Caki2 (cell line): ENCODE data around the gene SOX6. TPM values are rescaled to one million over a fixed set of nuclear protein-coding genes. Genes with fewer than 3 reads are reported as not detected.

Experiments used
- DNase-seq: peaks from one replicate; pipeline ENCODE4 v3.0.0-alpha.2; 2015; ENCODE audit warnings: low read depth
- in situ Hi-C: cut with HindIII; loops from 2 replicates; pipeline ENCODE4 v1.10.0; 2016; ENCODE audit warnings: low sequenced_read_pairs, low pct_unique_long_range_greater_than_20kb, mixed read lengths
- total RNA-seq: library from RNA; depleted of rRNA; stranded (reverse); fragments of >200 nt; shearing (Covaris generic); gene quantifications from 2 replicates; pipeline ENCODE4 v1.2.3, GENCODE V29; 2014; ENCODE audit warnings: low replicate concordance

SOX6 gene
- total RNA-seq, 1 experiment from 2014 or later = 0.78 TPM

DNA sequence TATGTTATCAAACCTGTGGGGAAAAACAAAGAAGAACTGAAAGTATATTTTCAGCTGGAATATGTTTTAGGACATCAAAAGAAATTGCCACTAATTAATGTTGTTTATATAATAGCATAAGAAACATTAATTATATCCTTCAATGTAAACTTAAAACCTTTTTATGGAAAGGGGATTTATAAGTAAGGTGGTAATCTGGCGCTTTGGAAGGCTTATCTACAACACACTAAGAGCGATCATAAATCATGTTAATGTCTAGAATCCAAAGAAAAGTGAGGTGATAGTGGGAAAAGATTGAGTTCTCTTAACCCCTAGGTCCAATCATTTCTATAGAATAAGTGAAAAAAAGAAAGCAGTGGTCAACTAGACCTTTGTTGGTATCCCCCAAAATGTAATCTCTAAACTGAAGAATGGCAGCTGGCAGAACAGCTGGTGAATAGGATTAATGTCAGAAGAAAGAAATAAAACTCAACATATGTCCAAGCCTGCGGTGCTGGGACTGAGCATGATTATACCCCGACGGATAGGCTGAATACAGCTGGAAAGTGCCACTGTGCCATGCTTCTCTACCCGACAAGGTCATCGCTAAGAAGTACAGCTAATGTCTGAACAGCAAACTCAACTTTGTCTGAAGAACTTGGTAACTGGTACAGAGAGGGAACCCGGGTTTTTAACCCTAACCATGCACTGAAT is 64.0 kb downstream of the SOX6 start:
- no peak for DNase-seq
- in situ Hi-C loops = no loop called here

DNA sequence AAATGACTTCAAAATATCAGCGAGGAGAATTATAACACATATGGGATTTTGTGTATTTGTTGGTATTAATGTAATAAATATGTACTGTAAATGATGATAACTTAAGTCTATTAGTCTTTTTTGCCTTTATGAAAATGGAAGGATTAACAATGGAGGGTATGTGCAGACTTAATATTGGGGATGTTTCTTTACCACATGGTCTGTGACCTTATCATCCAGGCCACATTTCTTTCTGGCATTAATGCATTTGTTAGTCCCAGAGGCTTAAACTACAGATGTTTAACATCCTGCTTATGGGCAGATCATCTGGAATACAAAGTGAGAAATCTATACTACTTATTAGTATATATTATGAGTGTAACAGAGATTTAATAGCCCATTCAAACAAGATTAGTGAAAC is 64.6 kb downstream of the SOX6 start:
- in situ Hi-C loops = no loop called here
- DNase-seq = no peak

DNA sequence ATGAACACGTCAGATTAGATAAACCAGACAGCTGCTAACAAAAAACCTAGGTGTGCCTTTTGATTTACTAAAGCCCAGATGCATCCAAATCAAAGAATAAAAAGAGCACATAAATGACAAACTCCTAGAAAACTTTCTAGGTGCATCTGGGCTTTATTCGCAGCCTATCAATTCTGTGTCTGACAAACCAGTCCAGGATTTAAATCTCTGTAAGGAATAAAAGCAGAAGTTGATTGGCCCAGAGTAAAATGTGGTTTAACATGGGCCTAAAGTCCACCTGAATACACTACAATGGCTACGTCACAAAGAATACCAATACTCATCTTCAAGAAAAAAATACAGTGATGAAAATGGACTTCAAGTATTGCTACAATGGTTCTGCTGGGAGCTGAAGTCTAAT is 66.8 kb downstream of the SOX6 start:
- DNase-seq = no peak
- in situ Hi-C loops = no loop called here

DNA sequence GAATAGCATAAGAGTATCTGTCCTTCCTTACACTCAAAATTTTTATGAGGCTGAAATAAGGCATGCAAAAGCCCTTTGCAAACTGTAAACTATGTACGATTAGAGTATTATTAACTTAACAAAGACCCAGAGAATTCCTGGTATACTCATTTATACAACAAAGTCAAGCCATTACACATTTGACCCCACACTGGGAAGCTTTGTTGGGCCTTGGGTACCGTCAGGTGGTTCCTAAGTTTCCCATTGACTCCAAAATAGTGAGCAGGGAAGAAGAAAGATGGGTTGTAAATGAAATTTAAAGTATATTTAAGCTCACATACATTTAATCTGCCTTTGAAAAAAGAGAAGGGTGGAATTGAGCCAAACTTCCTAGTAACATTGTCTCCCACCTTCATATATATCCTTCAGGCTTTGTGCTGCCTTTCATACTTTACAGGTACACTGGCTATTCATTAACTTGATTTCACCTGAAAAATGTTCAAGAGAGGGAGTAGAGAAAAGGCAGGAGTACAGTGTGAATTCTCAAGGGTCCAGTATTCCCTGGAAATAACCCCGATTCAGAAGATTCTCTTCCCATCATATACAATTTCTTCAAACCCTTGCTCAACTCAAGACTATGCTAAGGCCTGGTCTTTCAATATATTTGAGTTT is 68.6 kb downstream of the SOX6 start:
- in situ Hi-C loops = no loop called here
- no peak for DNase-seq

DNA sequence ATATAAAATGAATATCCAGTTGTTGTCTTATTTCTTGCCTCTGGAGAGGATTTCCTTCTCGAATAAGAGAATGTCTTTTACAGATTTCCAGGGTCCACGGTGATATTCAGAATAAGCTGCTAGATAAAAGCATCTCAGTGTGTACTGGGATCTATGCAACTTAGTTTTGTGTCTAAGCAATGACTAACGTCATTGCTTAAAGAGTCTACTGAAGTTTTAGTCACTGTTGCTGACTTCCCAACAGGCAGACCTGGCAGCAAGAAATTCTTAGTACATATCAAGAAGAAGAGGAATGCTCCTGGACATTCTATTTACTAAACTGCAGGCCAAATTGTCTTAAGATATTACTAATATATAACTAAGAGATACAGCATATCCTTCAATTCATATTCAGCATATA is 70.3 kb downstream of the SOX6 start:
- no peak for DNase-seq
- in situ Hi-C loops = no loop called here

DNA sequence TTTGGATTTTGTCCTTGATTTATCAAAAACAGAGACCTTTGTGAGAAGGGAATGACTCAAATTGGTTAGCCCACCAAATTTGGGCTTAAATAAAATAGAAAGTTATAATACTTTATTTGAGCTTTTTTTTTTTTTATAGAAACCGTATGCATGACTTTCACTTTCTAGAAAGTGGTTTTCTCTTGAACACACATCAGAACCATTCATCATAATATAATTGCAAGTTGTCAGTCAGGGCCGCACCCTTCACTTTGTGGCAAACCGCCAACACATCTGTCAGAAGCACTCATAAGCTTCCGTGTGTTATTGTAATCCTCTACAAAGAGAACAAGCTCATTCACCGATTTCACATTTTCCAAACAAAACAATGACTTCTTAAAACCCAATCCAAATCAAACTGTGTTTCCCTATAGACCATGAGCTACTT is 76.1 kb downstream of the SOX6 start:
- in situ Hi-C loops = no loop called here
- peak; percentile 6 for DNase-seq

DNA sequence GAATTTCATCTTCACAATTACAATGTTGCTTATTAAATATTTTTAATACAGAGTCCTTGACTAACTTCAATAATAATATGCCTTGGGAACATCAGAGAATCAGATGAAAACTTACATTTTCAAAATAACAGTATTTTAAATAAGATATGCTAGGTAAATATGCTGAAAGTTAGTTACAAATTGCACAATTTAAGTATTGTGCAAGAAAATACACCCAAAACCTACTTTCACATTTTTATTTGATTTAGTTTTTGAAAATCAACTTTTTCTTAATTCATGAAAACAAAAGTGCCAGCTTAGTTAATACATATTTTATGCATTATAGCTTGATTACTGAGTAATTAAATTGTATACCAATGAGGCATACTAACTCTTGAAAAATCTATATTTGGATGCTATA is 76.8 kb downstream of the SOX6 start:
- in situ Hi-C loops = no loop called here
- no peak for DNase-seq

DNA sequence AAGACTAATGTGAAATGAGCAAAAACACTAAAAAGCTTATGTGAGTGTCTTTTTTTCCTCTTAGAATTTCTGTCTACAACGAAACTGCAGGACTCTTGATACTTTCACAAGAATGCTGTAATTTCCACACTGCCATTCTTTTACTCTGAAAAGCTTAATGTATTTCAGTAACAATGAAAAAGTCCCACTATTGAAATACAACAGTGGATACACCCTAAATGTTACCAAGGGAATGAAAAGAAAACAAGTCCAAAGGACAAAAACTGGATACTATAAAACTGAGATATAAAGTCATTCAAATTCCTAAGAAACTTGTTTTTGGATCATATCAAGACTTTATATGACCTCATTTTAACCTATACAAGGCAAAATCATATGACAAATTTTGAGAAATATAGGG is 77.4 kb downstream of the SOX6 start:
- DNase-seq = no peak
- in situ Hi-C loops = no loop called here

DNA sequence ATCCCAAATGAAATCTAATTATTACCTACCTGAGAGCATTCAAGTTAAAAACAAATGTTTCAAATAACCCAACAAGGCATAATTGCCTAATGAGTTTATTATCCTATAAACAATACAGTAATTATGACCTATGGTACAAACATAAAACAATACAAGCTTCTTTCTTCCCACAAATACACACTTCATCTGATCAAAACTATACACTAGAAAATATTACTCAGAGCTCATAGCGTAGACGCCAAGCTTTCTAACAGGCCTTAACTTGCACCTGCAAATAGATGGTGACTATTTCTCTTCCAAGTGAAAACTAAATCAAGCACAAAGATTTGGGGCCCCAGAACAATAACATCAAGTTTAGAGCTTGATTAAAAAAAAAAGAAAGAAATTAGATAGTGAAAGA is 78.1 kb downstream of the SOX6 start:
- in situ Hi-C loops = no loop called here
- DNase-seq = no peak

DNA sequence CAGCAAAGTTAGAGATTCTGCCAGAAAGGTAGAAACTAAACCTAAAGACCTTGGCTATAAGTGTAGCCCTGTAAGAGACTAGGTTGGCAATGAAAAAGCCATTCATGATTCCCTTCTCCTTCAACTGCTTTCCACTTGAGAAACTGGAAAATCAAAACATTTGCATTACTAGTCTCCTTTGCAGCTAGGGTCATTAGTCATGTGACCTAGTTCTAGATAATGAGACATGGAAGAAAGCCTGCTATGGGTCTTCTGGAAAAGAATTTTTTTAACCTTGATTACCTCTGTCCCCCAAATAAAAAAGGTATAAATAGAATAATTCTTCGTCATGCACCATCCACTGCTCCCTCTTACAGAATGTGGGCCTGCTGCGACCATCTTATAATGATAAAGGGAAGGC is 80.1 kb downstream of the SOX6 start:
- in situ Hi-C loops = no loop called here
- no peak for DNase-seq

DNA sequence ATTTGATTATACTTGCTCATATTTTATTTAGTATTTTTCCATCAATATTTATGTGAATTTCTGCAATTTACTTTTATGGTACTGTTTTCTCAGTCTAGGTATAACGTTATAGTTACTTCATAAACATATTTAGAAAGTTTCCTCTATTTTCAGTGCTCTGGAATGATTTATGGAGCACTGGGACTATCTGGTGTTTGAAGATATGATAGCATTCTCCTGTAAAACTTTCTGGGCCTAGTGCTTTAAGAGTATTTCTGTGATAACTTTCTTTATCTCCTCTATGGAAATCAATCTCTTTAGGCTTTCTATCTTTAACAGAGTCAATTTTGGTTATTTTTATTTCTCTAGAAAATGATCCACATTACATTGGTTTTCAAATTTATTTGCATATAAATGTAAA is 85.1 kb downstream of the SOX6 start:
- DNase-seq = no peak
- in situ Hi-C loops = no loop called here

DNA sequence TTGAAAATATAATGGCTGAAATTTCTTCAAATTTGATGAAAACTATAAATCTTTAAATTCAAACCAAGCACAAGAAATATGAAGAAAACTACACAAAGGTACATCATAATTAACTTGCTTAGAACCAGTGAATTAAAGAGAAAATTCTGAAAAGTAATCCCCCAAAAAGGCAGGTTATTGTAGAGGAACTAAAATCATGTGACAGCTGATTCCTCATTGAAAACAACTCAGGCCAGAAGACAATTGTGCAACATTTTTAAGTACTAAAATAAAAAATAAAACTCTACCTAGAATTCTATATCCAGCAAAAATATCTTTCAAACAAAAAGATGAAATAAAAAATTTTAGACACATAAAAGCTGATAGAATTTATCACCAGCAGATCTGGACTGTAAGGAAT is 90.3 kb downstream of the SOX6 start:
- in situ Hi-C loops = no loop called here

DNA sequence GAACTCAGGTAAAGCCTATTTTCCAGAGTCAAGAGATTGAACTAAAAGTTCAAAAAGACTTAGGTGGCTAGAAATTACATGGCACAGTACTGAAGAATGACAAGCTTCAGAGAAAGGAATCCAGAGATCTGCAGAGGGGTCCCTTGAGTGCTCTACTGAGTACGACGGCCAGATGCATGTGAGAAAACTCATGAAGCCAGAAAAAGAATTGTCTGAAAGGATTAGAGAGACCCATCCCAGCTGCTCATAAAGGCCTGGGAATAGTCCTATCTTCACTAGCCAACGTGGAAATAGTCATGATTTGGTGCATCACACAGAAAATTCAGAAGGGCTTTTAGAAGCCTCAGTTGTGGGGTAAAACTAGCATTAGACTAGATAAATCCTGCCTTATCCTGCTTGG is 91.3 kb downstream of the SOX6 start:
- no peak for DNase-seq
- in situ Hi-C loops = no loop called here

More for the DNA sequence above, 90.3 kb downstream of the SOX6 start:
- DNase-seq = no peak

DNA sequence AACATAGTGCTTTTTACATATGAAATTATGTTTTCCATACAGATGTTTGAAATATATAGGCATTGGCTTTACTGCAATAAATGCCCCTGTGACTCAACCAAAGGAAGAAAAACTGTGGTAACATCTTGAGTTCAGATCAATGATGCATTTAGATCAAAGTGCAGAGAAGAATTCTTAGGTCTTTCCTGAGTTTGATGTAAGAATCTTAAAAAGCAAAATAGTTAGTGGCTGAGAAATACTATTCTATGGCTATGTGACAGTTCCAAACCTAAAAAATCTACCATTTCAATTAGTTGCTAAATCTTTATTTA is 93.7 kb downstream of the SOX6 start:
- in situ Hi-C loops = no loop called here
- no peak for DNase-seq

DNA sequence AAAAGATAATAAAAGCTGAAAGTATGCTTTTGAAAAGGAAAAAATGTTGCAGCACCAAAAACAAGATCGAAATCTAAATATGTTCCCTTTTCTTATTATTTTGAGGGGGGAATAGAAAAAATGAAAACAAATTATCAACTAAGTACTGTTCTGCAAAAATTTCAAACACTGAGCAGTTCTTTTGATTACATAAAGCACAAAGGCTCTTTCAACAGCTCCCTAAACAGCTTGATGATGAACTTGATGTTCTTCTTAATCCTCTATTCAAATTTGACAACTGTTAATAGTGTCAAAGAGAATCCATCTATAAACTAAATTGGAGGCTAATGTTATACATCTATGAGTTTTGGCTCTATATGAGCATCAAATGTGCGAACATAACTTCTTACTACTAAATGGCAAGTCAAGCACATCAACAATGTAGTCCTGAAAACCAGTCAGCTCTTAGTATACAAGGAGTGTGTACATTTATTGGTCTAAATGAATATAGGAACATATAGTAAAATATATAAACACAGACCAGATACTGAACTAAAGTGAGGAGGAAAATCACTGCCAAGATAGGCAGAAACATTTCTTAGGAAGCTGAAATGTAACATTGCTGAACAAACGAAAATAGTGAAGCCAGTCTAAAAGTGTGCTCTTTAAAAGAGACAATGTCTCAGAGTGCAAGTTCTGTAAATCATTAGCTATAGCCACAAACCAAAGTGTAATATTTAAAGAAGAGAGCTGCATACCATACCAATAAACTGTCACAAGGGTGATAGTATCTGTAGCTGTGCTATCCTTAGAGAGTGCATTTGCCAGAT is 94.3 kb downstream of the SOX6 start:
- DNase-seq = peak; percentile 50
- in situ Hi-C loops = no loop called here

DNA sequence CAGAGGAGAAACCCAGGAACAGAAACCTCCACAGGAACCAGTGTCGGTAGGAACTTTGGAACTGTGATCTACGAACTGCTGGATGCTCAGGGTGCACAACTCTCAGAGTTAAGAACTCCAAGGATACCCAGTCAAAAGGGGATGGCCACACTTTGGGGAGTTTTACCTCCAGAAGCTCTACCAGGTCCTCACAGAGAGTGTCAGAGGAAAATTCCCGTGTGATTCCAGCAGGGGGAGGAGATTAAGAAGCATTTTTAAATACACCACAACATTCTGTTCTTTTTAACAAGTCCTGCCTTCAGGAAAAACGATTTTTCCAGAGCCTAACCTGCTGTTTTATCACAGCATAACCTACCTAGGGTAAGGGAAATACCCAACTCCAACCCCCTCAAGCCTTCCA is 104.0 kb downstream of the SOX6 start:
- DNase-seq = peak; percentile 2
- in situ Hi-C loops = no loop called here

DNA sequence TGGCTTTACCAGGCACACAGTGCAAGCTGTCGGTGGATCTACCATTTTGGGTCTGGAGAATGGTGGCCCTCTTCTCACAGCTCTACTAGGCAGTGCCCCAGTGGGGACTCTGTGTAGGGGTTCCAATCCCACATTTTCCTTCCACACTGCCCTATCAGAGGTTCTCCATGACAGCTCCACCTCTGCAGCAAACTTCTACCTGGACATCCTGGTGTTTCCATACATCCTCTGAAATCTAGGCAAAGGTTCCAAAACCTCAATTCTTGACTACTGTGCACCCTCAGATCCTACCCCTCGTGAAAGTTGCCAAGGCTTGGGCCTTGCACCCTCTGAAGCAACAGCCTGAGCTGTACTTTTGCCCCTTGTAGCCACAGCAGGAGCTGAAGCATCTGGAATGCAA is 108.1 kb downstream of the SOX6 start:
- no peak for DNase-seq
- in situ Hi-C loops = no loop called here

DNA sequence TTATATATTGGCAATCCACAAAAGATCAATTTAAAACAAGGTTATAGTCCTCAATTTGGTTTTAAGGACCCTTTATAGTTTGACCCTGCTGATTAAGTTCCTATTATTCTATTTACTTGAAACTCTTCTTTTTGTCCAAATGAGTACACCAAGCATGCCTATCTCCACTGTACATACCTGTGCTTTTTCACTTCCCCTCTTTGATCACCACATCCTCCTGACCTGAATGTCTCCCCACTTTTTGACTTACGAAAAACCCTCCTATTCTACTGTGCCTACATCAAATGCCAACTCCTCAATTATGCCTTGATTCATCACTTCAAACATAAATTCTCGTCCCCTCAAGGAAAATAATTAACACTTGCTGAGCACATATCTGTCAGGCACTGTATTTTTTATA is 113.5 kb downstream of the SOX6 start:
- DNase-seq = no peak
- in situ Hi-C loops = no loop called here

DNA sequence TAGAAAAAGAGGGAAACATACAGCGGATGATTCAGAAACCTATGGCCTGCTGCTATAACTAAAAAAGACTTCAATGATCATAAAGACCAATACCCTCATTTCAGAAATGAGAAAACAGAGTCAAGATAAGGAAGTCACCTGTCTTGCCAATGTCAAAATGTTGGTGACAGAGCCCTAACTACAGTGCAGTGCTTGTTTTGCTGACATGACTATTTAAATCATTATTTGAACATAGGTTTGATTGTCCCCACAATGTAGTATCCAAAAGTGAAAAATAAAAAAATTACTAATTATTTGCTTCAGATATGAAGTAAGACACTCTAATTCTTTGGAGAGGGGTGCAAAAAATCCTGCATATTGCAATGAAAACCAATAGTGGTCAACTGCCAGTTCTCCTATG is 115.7 kb downstream of the SOX6 start:
- DNase-seq = no peak
- in situ Hi-C loops = no loop called here
